ENCODE data around the gene AP2A2. TPM values are rescaled to one million over a fixed set of nuclear protein-coding genes. Genes with fewer than 3 reads are reported as not detected.

Gene AP2A2
- total RNA-seq = 10 to 100 TPM; 31.3 to 37.2 TPM

GRCh38 chr11:925496-926301 is at the start of gene AP2A2:
AP2A2 (plus strand) TSS chr11:925870; CDS start chr11:926022, 152 bp downstream.

GRCh38 chr11:910589-911030 is 15.1 kb upstream of the AP2A2 start, which contains the start of gene CHID1:
CHID1 (minus strand) TSS chr11:910810; CDS start chr11:904816, 5,994 bp downstream.

GRCh38 chr11:1036303-1036923 is 110.7 kb downstream of the AP2A2 start, which contains the start of gene MUC6:
MUC6 (minus strand) TSS chr11:1036718; CDS start chr11:1036655, 63 bp downstream.

Small RNAs within 50 kb of the gene (small RNA-seq; reads per million reads assigned to genes)
- gene RNU6-1025P = 0 reads per million in 2 donors

Other genes with a start within 250 kb of the AP2A2 start
- 10 to 100 TPM; 39.3 to 53.7 TPM for gene DEAF1, start 230.6 kb upstream of the AP2A2 start, total RNA-seq
- 10 to 100 TPM in 1 of 2 donors, 1 to 10 TPM in 1; 7.0 to 15.1 TPM for gene TMEM80, start 230.1 kb upstream of the AP2A2 start, total RNA-seq
- 10 to 100 TPM; 26.3 to 30.6 TPM for gene EPS8L2, start 219.6 kb upstream of the AP2A2 start, total RNA-seq
- gene TALDO1, start 178.4 kb upstream of the AP2A2 start, total RNA-seq = 100 to 1,000 TPM; 249 to 377 TPM
- 10 to 100 TPM; 34.0 to 42.0 TPM for gene GATD1, start 148.4 kb upstream of the AP2A2 start, total RNA-seq
- gene CEND1, start 135.8 kb upstream of the AP2A2 start, total RNA-seq = not detected
- 10 to 100 TPM in 1 of 2 donors, 1 to 10 TPM in 1; 8.6 to 24.3 TPM for gene SLC25A22, start 127.6 kb upstream of the AP2A2 start, total RNA-seq
- 1 to 10 TPM; 5.9 to 7.3 TPM for gene PIDD1, start 120.6 kb upstream of the AP2A2 start, total RNA-seq
- gene RPLP2, start 115.9 kb upstream of the AP2A2 start, total RNA-seq = 100 to 1,000 TPM; 243 to 415 TPM
- gene PNPLA2, start 107.0 kb upstream of the AP2A2 start, total RNA-seq = 10 to 100 TPM; 20.0 to 21.0 TPM
- under 1 TPM in 1 of 2 donors, not detected in 1; 0.67 TPM for gene CRACR2B, start 98.0 kb upstream of the AP2A2 start, total RNA-seq
- 100 to 1,000 TPM; 125 to 137 TPM for gene CD151, start 92.9 kb upstream of the AP2A2 start, total RNA-seq
- 100 to 1,000 TPM in 1 of 2 donors, 10 to 100 TPM in 1; 76.7 to 109 TPM for gene POLR2L, start 83.3 kb upstream of the AP2A2 start, total RNA-seq
- 100 to 1,000 TPM; 119 to 179 TPM for gene TSPAN4, start 83.0 kb upstream of the AP2A2 start, total RNA-seq
- gene CHID1, start 15.1 kb upstream of the AP2A2 start, total RNA-seq = 10 to 100 TPM; 20.6 to 39.3 TPM
- not detected for gene MUC6, start 110.8 kb downstream of the AP2A2 start, total RNA-seq
- gene MUC2, start 149.0 kb downstream of the AP2A2 start, total RNA-seq = not detected
- gene MUC5AC, start 232.1 kb downstream of the AP2A2 start, total RNA-seq = not detected

Measured in melanocyte of skin (primary cell).